Immature natural killer cell (primary cell): ENCODE data around the gene PREB. TPM values are rescaled to one million over a fixed set of nuclear protein-coding genes. Genes with fewer than 3 reads are reported as not detected.

Source experiments
- DNase-seq, 3 donors: peaks; one replicate each; pipeline ENCODE4 v3.0.0; 2022; ENCODE audit warnings: mixed read lengths in 1 of 3
- H3K27ac Mint-ChIP-seq, 6 donors: one replicate each; pipeline ENCODE4 v1.8.0; 2020; ENCODE audit warnings: mixed read lengths in 6 of 6, mild to moderate bottlenecking in 5 of 6, inconsistent platforms in 4 of 6, moderate library complexity in 3 of 6
- H3K27me3 Mint-ChIP-seq, 3 donors: one replicate each; pipeline ENCODE4 v1.8.0; 2020 to 2021; ENCODE audit warnings: low read depth in 3 of 3, mild to moderate bottlenecking in 3 of 3, mixed read lengths in 3 of 3, moderate library complexity in 3 of 3, inconsistent platforms in 1 of 3
- H3K36me3 Mint-ChIP-seq, 3 donors: one replicate each; pipeline ENCODE4 v1.8.0; 2020; ENCODE audit warnings: mixed read lengths in 3 of 3, inconsistent platforms in 2 of 3, mild to moderate bottlenecking in 2 of 3
- H3K4me1 Mint-ChIP-seq, 2 donors: one replicate each; pipeline ENCODE4 v1.8.0; 2020; ENCODE audit warnings: inconsistent platforms in 2 of 2, mild to moderate bottlenecking in 2 of 2, mixed read lengths in 2 of 2, moderate library complexity in 1 of 2
- H3K4me3 Mint-ChIP-seq, 5 donors: one replicate each; pipeline ENCODE4 v1.8.0; 2020; ENCODE audit warnings: mild to moderate bottlenecking in 5 of 5, mixed read lengths in 5 of 5, inconsistent platforms in 3 of 5, moderate library complexity in 3 of 5
- H3K9me3 Mint-ChIP-seq, 6 donors: one replicate each; pipeline ENCODE4 v1.8.0; 2020; ENCODE audit warnings: mild to moderate bottlenecking in 6 of 6, mixed read lengths in 6 of 6, inconsistent platforms in 4 of 6, moderate library complexity in 3 of 6
- polyA plus RNA-seq, 3 donors: library from polyadenylated mRNA; unstranded; fragments of 300-500 nt; fragmentation: Illumina TruSeq; gene quantifications; one replicate each; pipeline ENCODE4 v1.2.3, GENCODE V29; 2021

The PREB gene
- polyA plus RNA-seq, 3 donors from 2014 or later: 90.9 to 105 (median 94.2) TPM

- DNase-seq: no peak
- Mint-ChIP-seq H3K36me3 (no peaks in the 10 kb centered on the region), H3K27ac (no peak overlapping the region), H3K4me3 (no peak overlapping the region), H3K4me1 (peaks cover 0 to 4% of the 10 kb centered on the region in 2 donors), H3K9me3 (no peaks in the 10 kb centered on the region), H3K27me3 (peaks cover 0 to 3% (median 2%) of the 10 kb centered on the region in 3 donors)
Measured at GRCh38 chr2:27164960-27165763, 30.7 kb upstream of the PREB start.

- no peak overlapping the region for H3K27ac Mint-ChIP-seq
- no peak overlapping the region for H3K4me3 Mint-ChIP-seq
- H3K36me3 Mint-ChIP-seq: no peaks in the 10 kb centered on the region
- no peak for DNase-seq
- H3K4me1 Mint-ChIP-seq: no peaks in the 10 kb centered on the region
- H3K27me3 Mint-ChIP-seq: peaks cover 0 to 3% (median 2%) of the 10 kb centered on the region in 3 donors
- no peaks in the 10 kb centered on the region for H3K9me3 Mint-ChIP-seq
Measured at GRCh38 chr2:27162151-27163121, 28.0 kb upstream of the PREB start.

- Mint-ChIP-seq H3K27ac (no peak overlapping the region), H3K9me3 (no peaks in the 10 kb centered on the region)
Measured at GRCh38 chr2:27160191-27160590, 25.8 kb upstream of the PREB start.

GRCh38 chr2:27159271-27159670 lies 24.8 kb upstream of the PREB start:
- no peak for DNase-seq
- H3K4me1 Mint-ChIP-seq: no peaks in the 10 kb centered on the region
- peaks cover 0 to 2% (median 1%) of the 10 kb centered on the region in 3 donors for H3K27me3 Mint-ChIP-seq
- H3K9me3 Mint-ChIP-seq: no peaks in the 10 kb centered on the region
- H3K36me3 Mint-ChIP-seq: no peaks in the 10 kb centered on the region
- no peak overlapping the region for H3K27ac Mint-ChIP-seq
- no peak overlapping the region for H3K4me3 Mint-ChIP-seq

More at GRCh38 chr2:27160191-27160590, 25.8 kb upstream of the PREB start:
- peaks cover 0 to 2% (median 1%) of the 10 kb centered on the region in 3 donors for H3K27me3 Mint-ChIP-seq
- no peaks in the 10 kb centered on the region for H3K36me3 Mint-ChIP-seq
- no peaks in the 10 kb centered on the region for H3K4me1 Mint-ChIP-seq
- H3K4me3 Mint-ChIP-seq: no peak overlapping the region
- no peak for DNase-seq

- Mint-ChIP-seq H3K9me3 (no peaks in the 10 kb centered on the region), H3K27ac (no peak overlapping the region), H3K4me1 (no peaks in the 10 kb centered on the region), H3K36me3 (no peaks in the 10 kb centered on the region), H3K27me3 (peaks cover 0 to 2% (median 1%) of the 10 kb centered on the region in 3 donors), H3K4me3 (no peak overlapping the region)
- DNase-seq: no peak
Measured at GRCh38 chr2:27158468-27158867, 24.0 kb upstream of the PREB start.

- peaks cover 0 to 2% (median 2%) of the 10 kb centered on the region in 3 donors for H3K27me3 Mint-ChIP-seq
- H3K9me3 Mint-ChIP-seq: no peaks in the 10 kb centered on the region
- H3K27ac Mint-ChIP-seq: no peak overlapping the region
- no peaks in the 10 kb centered on the region for H3K4me1 Mint-ChIP-seq
- no peak for DNase-seq
- no peak overlapping the region for H3K4me3 Mint-ChIP-seq
- H3K36me3 Mint-ChIP-seq: no peaks in the 10 kb centered on the region
Measured at GRCh38 chr2:27155069-27155520, 20.7 kb upstream of the PREB start.

GRCh38 chr2:27154488-27154887 lies 20.1 kb upstream of the PREB start:
- Mint-ChIP-seq H3K4me1 (no peaks in the 10 kb centered on the region), H3K27me3 (peaks cover 0 to 2% (median 2%) of the 10 kb centered on the region in 3 donors), H3K4me3 (no peak overlapping the region), H3K9me3 (no peaks in the 10 kb centered on the region), H3K27ac (no peak overlapping the region), H3K36me3 (no peaks in the 10 kb centered on the region)
- no peak for DNase-seq

- DNase-seq: no peak
- Mint-ChIP-seq H3K27ac (no peak overlapping the region), H3K27me3 (peaks cover 2 to 4% (median 3%) of the 10 kb centered on the region in 3 donors), H3K4me3 (no peak overlapping the region), H3K4me1 (no peaks in the 10 kb centered on the region), H3K36me3 (no peaks in the 10 kb centered on the region), H3K9me3 (no peaks in the 10 kb centered on the region)
Measured at GRCh38 chr2:27152796-27153464, 18.5 kb upstream of the PREB start.

- H3K4me1 Mint-ChIP-seq: no peaks in the 10 kb centered on the region
- H3K27me3 Mint-ChIP-seq: peaks cover 2 to 6% (median 4%) of the 10 kb centered on the region in 3 donors
- no peak for DNase-seq
- no peak overlapping the region for H3K4me3 Mint-ChIP-seq
- no peaks in the 10 kb centered on the region for H3K36me3 Mint-ChIP-seq
- no peak overlapping the region for H3K27ac Mint-ChIP-seq
- no peaks in the 10 kb centered on the region for H3K9me3 Mint-ChIP-seq
Measured at GRCh38 chr2:27152102-27152795, 17.8 kb upstream of the PREB start.

- Mint-ChIP-seq H3K27me3 (peaks cover 1 to 9% (median 4%) of the 10 kb centered on the region in 3 donors), H3K4me1 (no peaks in the 10 kb centered on the region), H3K4me3 (no peak overlapping the region), H3K27ac (no peak overlapping the region), H3K9me3 (no peaks in the 10 kb centered on the region), H3K36me3 (no peaks in the 10 kb centered on the region)
- no peak for DNase-seq
Measured at GRCh38 chr2:27150639-27151230, 16.3 kb upstream of the PREB start.

GRCh38 chr2:27149570-27150405 lies 15.4 kb upstream of the PREB start:
- Mint-ChIP-seq H3K27me3 (peaks cover 3 to 12% (median 4%) of the 10 kb centered on the region in 3 donors), H3K27ac (no peak overlapping the region), H3K9me3 (no peaks in the 10 kb centered on the region)

GRCh38 chr2:27148801-27149439 lies 14.5 kb upstream of the PREB start, which contains the start of gene TCF23:
Gene TCF23, plus strand, starts transcription at chr2:27149004. Its CDS starts 130 bp downstream, at chr2:27149134.
- Mint-ChIP-seq H3K27me3 (peaks cover 3 to 16% (median 4%) of the 10 kb centered on the region in 3 donors), H3K27ac (no peak within 1 kb of the TSS), H3K4me3 (no peak within 1 kb of the TSS), H3K4me1 (no peaks in the 10 kb centered on the region), H3K9me3 (no peaks in the 10 kb centered on the region), H3K36me3 (no peaks in the 10 kb centered on the region)
- DNase-seq: no peak

More at GRCh38 chr2:27149570-27150405, 15.4 kb upstream of the PREB start:
- Mint-ChIP-seq H3K4me1 (no peaks in the 10 kb centered on the region), H3K36me3 (no peaks in the 10 kb centered on the region), H3K4me3 (no peak overlapping the region)
- DNase-seq: no peak
